Measurements from ENCODE around the gene TMEM134.

The TMEM134 gene

GRCh38 chr11:67500831-67501715 is 32.0 kb upstream of the TMEM134 start:
- DNase-seq (ENCODE audit: low read depth in 1 of 2, low spot score in 1 of 2): no peak

DNA sequence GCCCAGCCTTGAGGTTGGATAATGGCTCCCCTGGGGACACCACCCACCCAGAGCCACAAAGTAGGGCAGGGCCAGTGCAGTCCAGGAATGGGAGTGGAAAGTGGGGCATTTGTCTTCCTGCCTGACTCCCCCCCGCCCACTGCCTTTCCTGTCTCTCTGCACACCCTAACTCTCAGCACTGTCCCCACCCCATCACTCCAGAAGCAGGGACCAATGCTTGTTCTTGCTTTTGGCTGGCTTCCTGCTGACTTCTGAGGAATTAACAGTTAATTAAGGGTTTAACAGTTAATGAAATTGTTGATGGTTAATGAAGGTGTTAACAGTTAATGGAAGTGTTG is 31.4 kb upstream of the TMEM134 start:
- DNase-seq (ENCODE audit: low read depth in 1 of 2, low spot score in 1 of 2): no peak

GRCh38 chr11:67499808-67500483 is 30.9 kb upstream of the TMEM134 start:
- DNase-seq (ENCODE audit: low read depth in 1 of 2, low spot score in 1 of 2): no peak

- DNase-seq (ENCODE audit: low read depth in 1 of 2, low spot score in 1 of 2): no peak
Observed at GRCh38 chr11:67498544-67498972, 29.5 kb upstream of the TMEM134 start.

DNA sequence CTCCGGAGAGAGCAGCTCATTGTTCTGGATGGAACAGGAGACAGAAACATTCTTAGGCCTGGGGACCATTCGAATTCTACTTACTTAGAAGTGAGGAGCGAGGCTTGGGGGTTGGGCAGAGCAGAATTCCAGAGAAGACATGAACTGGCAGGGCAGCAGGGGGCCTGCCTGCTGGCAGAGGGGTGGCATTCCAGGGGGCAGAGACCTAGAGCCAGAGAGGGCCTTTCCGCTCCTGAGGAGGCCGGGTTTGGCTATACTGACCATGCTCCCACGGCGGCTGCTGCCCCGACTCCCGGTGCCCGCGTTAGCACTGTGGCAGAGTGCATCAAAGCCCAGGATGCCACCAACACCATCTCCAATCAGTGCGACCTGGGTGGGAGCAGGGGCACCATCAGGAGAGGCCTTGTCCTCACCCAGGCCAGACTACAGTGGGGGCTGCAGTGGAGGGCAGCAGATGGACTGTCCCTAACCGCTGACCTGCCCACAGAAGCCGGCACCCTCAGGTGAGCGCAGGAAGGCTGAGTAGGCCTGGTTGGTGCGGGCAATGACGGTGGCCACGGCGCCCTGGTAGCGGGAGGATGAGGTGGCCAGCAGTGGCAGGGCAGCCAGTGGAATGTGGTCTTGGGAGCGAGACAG is 28.7 kb upstream of the TMEM134 start:
- no peak for DNase-seq (ENCODE audit: low read depth in 1 of 2, low spot score in 1 of 2)

DNA sequence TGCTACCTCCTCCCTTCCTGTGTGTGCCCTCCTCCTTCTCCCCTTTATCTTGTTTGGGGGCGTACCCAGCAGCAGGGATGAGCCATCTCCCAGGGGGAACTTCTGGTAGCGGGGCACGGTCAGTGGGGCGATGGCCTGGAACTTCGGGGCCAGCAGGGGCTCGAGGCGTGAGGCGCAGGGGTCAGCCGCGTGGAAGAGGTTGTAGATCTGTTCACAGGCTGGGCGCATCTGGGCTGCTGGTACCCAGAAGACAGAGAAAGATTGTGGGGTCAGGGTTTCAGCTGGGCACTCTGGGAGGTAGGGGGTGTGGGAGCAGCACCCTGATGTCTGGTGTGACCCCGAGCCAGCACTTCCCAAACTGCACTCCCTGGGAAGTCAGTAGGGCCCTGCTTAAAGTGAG is 27.1 kb upstream of the TMEM134 start:
- DNase-seq (ENCODE audit: low read depth in 1 of 2, low spot score in 1 of 2): no peak

GRCh38 chr11:67495234-67496005 is 26.4 kb upstream of the TMEM134 start:
- DNase-seq (ENCODE audit: low read depth in 1 of 2, low spot score in 1 of 2): no peak

DNA sequence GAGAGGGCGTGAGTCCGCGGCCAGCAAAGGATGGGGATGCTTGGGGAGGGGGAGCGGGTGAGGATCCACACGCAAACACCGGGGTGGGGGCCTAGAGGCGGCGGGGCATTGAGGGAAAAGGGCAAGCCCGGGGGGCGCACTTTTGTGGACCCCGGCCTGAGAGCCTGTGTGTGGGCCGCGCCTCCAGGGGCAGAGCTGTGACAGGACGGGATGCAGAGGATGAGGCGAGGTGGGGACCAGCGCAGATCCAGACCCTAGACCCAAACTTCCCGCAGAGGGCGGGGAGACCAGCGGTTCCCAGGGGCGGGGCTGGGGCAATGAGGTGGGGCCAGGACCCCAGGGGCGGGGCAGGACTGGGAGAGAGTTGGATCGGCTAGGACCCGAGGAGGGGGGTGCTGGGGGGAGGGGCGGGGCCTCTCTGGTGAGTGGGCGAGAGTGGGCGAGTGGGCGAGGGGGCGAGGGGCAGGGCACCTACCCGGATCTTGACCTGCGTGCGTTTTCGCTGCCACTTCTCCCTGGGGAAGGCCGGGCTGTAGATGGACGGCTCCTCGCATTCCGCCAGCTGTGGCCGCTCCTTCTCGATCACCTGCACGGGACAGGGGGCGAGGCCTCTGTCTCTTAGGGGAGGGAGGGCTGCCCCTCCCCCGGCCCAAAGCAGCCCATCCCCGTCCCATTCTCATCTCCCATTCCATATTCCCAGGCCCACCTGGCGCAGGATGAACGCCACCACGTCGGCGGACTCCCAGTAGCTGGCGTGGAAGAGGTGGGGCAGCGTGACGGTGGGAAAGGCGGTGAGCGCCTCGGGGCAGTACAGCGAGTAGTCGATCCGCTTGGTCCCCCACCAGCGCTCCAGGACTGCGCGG is 25.6 kb upstream of the TMEM134 start:
- DNase-seq (ENCODE audit: low read depth in 1 of 2, low spot score in 1 of 2): no peak

DNA sequence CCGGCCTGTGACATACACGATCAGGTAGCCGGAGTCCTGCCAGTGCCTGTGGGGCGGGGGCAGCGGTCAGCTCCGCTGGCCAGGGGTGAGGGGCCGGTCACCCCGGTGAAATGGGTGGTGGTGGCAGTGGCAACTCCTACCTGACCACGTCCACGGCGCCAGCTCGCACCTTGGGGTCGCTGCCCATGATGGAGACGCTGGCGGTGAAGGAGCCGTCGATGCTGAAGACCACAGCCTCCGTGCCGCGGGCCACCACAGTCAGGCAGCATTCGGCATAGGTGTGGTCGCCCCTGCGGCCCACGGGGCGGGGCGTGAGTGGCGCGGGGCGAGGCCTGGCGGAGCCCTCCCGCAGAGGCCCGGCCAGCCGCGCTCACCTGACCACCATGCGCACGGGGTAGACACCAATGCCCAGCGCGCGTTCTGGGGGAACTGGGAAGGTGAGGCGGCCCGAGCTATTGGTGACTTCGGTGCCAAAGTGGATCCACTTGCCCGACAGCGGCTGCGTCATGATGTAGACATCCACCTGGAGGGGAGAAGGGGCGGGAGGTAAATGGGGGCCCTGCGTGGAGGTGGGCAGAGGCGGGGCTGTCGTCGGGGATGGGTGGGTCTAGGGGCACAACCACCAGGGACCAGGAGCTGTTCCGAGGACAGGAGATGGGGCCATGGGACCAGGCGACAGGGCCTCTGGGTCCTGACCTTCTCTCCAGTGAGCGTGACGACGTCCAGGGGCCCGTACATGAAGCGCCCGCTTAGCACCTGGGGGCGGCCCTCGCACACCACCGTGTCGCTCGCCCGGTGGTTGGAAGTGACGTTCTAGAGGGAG is 24.7 kb upstream of the TMEM134 start:
- DNase-seq (ENCODE audit: low read depth in 1 of 2, low spot score in 1 of 2): no peak

GRCh38 chr11:67492801-67493547 is 23.9 kb upstream of the TMEM134 start:
- DNase-seq (ENCODE audit: low read depth in 1 of 2, low spot score in 1 of 2): no peak

GRCh38 chr11:67492069-67492727 is 23.1 kb upstream of the TMEM134 start:
- no peak for DNase-seq (ENCODE audit: low read depth in 1 of 2, low spot score in 1 of 2)

DNA sequence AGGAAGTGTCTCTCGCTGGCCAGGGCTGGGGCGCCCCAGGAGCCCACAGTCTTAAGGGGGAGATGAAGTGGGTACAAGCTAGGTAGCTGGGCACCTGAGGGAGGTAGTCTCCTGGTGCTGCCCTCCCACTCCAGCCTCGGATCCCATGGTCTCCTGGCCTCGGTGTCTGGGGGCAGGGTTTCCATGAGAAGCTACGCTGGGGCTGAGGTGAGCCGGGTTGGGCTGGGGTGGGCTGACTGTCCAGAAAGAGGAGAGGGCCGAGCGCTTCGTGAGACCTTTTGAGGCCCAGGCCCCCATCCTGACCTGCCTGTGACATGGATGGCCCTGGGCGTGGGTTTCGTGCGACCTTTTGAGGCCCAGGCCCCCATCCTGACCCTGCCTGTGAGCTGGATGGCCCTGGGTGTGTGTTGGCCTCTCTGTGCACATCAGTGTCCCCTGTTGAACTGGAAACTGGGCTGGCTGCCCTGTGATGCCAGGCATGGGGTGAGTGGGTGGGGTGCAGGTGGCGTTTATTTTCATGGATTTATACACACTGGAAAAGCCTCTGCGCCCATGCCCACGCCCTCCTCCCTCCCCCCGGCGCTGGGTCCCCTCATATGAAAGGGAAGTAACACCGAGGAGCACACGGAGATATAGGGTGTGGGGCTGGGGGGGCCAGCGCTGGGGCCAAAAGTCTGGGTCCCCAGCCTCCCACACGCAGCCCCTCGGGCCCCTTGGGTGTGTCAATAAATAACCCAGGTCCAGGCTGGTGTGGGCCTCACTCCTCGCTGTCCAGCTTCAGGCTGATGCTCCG is 22.4 kb upstream of the TMEM134 start:
- no peak for DNase-seq (ENCODE audit: low read depth in 1 of 2, low spot score in 1 of 2)

- DNase-seq (ENCODE audit: low read depth in 1 of 2, low spot score in 1 of 2): no peak
Observed at GRCh38 chr11:67490727-67491065, 21.6 kb upstream of the TMEM134 start.

- no peak for DNase-seq (ENCODE audit: low read depth in 1 of 2, low spot score in 1 of 2)
Observed at GRCh38 chr11:67489885-67490726, 21.1 kb upstream of the TMEM134 start.

DNA sequence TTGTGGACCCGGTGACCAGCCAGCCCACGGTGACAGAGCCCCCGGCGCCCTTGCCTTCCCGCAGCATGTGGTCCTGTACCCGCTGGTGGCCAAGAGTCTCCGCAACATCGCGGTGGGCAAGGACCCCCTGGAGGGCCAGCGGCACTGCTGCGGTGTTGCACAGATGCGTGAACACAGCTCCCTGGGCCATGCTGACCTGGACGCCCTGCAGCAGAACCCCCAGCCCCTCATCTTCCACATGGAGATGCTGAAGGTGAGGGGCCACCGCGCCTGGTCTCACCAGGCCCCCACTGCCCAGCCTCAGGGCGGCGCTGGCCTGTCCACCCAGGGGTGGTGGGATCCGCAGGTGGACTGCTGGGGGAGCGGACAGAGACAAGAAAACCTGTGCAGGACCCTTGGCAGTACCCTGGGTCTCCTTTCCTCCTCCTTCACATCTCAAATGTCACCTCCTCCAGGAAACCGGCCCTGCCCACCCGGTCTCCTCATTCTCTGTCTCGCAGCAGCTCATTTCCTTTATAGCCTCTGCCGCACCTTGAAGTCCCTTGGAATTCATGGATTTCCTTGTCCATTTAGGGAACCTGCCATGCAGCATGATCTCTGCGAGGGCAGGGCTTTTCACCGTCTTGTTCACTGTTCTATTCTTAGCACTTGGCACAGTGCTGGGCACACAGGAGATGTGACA is 20.3 kb upstream of the TMEM134 start:
- no peak for DNase-seq (ENCODE audit: low read depth in 1 of 2, low spot score in 1 of 2)

- DNase-seq (ENCODE audit: low read depth in 1 of 2, low spot score in 1 of 2): no peak
Observed at GRCh38 chr11:67486481-67487195, 17.6 kb upstream of the TMEM134 start.
